ENCODE measurements around the gene ZNF823.

The ZNF823 gene

GRCh38 chr19:11769995-11770394 lies 31.2 kb upstream of the ZNF823 start:
- Histone ChIP-seq H3K27ac (no peak overlapping the region), H3K4me3 (no peak overlapping the region)
- TF ChIP-seq CTCF (IDR thresholded peaks at IDR 0.05), result no peak
- no peak for DNase-seq (ENCODE audit: low spot score)

- peak overlapping the region; percentile 98 for H3K4me3 ChIP-seq
- H3K27ac ChIP-seq, result peak overlapping the region; percentile 96 to 98
- TF ChIP-seq CTCF (IDR thresholded peaks at IDR 0.05), result no peak
- DNase-seq (ENCODE audit: low spot score), result no peak
Observed at GRCh38 chr19:11767633-11768133, 28.9 kb upstream of the ZNF823 start.

- H3K4me3 ChIP-seq, result peak within 1 kb of the TSS; percentile 98
- DNase-seq (ENCODE audit: low spot score), result peak; percentile 97
- peak within 1 kb of the TSS; percentile 96 to 98 for H3K27ac ChIP-seq
- TF ChIP-seq CTCF (IDR thresholded peaks at IDR 0.05), result no peak
Observed at GRCh38 chr19:11766597-11767591, 28.1 kb upstream of the ZNF823 start, which contains the start of gene ZNF441. ZNF441 (plus strand) TSS chr19:11767000; CDS start chr19:11767194, 194 bp downstream.

- Histone ChIP-seq H3K4me3 (no peak overlapping the region), H3K27ac (no peak overlapping the region)
- TF ChIP-seq CTCF (IDR thresholded peaks at IDR 0.05), result no peak
- DNase-seq (ENCODE audit: low spot score), result no peak
Observed at GRCh38 chr19:11763611-11764010, 24.9 kb upstream of the ZNF823 start.

- Histone ChIP-seq H3K27ac (no peak overlapping the region), H3K4me3 (no peak overlapping the region)
- no peak for DNase-seq (ENCODE audit: low spot score)
- no peak for TF ChIP-seq CTCF (IDR thresholded peaks at IDR 0.05)
Observed at GRCh38 chr19:11763117-11763516, 24.4 kb upstream of the ZNF823 start.

GRCh38 chr19:11759805-11760204 lies 21.1 kb upstream of the ZNF823 start:
- Histone ChIP-seq H3K27ac (no peak overlapping the region), H3K4me3 (no peak overlapping the region)
- DNase-seq (ENCODE audit: low spot score), result no peak
- TF ChIP-seq CTCF (IDR thresholded peaks at IDR 0.05), result no peak

Data from coronary artery (tissue), 2 donors.